HG03066 (cell line): ENCODE measurements around the gene EXTL1.

Experiments
- ATAC-seq: cut with Tn5 transposase; IDR thresholded peaks from one replicate; pipeline ENCODE4 v1.9.1; 2021; ENCODE audit warnings: low read depth; ENCODE audit not compliant: unreplicated experiment

EXTL1 gene

GRCh38 chr1:26037904-26038303 is 16.3 kb downstream of the EXTL1 start:
- ATAC-seq, result no peak

GRCh38 chr1:26038477-26038876 is 16.9 kb downstream of the EXTL1 start:
- no peak for ATAC-seq

- no peak for ATAC-seq
Observed at GRCh38 chr1:26038904-26039303, 17.3 kb downstream of the EXTL1 start.

DNA sequence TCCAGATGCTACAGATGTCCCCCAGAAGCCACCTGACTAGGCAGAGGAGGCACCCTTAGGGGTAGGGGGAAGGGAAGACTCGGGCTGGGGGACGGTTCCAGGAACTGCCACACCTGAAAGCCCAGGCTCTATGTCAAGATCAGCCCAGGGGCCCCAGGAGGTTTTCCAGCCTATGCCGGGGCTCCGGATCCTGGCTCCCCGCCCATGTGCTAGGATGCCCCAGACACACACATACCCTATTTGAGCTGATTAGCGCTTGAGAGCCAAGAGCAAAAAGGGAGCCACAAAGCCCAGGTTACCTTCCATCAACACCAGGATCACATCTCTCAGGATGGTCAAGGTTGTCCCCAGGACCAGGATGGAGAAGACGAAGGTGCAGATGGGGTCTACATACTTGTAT is 19.8 kb downstream of the EXTL1 start:
- ATAC-seq, result no peak

DNA sequence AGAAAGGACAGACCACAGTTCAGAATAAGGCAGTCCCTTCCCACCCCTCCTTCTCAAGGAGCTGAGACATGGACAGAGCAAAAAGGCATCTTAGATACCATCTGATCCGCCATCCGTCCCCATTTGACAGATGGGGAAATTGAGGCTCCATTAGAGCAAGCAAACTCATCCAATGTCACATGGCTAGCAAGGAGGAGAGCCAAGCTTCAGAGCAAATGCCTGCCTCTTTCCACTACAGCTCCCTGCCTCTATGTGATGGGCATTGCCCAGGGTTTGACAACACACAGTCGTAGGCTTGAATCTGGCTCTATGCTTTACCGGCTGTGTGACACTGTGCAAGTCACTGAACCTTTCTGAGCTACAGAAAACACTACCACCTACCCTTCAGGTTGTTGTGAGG is 20.4 kb downstream of the EXTL1 start:
- ATAC-seq, result no peak

GRCh38 chr1:26043765-26044164 is 22.2 kb downstream of the EXTL1 start:
- no peak for ATAC-seq

DNA sequence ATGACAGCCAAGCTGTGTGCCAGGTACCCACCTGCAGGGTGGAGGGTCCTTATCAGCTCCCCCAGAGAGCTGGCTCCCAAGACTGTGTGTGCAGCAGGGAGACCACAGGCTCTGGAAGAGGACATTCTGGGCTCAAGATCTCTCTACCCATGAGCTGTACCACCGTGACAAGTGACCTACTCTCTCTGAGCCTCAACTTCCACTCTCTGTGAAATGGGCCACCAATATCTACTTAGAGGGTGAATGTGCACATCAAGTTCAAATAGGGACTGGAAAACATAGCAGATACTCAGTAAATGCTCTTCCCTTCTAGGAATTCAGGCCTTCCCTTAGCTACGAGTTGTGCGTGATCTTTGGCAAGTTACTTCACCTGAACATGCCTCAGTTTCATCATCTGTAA is 22.8 kb downstream of the EXTL1 start:
- no peak for ATAC-seq

- no peak for ATAC-seq
Observed at GRCh38 chr1:26044971-26045721, 23.6 kb downstream of the EXTL1 start.

DNA sequence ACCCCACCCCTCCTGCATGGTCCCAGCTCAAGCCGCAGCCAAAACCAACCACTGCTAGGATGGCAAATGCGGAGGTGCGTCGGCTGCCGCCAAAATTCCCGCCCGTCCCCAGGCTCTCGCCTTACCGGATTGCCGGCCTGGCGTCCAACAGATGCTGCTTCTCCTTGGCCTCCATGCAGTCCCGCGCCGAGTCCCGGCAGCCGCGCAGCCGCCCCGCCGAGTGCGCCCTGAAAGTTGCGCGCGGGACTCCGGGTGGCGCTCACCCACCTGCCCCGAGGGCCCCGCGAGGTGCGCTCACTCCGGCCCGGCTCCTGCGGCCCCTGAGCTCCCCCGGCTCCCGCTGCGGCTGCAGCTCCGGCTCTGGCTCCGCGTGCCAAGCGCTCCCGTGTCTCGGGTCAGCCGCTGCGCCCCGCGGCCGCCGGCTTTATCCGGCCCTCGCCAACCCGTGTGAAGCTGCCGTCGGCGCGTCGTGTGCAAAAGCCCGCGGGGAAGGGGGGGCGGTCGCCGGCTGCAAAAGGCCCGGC is 24.2 kb downstream of the EXTL1 start, which contains the start of gene SLC30A2:
Gene SLC30A2, minus strand, starts transcription at position 397 of the 524 bp plus-strand sequence. Its CDS starts 222 bp downstream, at position 175.
- no peak for ATAC-seq

DNA sequence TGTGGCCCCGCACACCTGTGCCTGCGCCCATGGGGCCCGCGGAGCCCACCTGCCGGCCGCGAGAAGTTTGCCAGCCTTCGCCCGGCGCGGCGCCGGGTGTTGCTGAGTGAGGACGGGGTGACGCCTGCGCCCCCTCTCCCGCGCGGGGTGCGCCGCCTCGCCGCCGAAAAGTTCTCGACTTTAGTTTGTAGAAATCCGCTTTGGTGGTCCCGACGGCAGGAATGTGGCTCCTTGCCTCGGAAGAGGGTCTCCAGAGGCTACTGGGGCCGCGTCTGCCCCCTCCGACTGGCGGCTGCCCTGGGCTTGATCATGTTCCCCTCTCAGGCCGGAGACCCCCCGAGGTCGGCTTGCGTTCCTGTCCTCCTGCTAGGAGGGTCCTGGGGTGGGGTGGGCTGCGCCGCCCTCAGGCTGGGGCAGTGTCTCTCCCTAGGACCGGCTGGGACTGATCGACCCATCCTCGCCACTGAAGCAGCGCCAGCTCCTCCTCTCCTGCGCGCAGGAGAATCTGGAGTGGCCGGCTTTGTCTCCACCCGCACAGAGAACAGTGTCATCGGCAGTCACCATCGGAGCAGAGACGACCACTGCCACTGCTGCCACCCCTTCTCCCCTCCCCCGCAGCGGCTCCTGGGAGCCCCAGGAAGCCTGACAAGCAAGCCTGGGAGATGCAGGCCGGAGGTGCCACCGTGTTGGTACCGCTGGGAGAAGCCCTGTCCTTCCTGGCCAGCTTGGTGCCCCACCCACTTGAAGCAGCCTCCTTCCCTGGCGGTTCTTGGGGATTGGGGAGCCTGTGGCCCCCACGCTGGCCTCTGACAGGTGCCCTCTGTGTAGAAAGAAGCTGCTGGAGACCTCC is 24.9 kb downstream of the EXTL1 start:
- no peak for ATAC-seq

DNA sequence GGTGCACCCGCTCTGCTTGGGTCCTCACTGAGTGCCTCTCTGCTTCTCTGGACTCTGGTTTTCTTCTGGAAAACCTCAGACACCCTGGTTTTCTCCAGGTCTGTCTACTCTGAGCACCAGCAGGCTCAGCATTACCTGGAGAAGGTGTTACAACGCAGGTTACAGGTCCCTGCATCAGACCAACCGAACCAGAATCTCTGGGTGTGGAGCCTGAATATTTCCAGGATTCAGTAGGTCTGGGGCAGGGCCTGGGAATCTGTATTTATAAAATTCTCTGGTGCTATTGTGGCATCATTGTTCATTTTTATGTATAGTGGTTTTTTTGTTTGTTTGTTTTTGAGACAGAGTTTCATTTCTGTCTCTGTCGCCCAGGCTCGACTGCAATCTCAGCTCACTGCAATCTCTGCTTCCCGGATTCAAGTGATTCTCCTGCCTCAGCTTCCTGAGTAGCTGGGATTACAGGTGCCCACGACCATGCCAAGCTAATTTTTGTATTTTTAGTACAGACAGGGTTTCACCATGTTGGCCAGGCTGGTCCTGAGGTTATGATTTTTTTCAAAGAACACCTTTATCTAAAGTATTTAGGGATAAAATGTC is 25.8 kb downstream of the EXTL1 start:
- no peak for ATAC-seq

DNA sequence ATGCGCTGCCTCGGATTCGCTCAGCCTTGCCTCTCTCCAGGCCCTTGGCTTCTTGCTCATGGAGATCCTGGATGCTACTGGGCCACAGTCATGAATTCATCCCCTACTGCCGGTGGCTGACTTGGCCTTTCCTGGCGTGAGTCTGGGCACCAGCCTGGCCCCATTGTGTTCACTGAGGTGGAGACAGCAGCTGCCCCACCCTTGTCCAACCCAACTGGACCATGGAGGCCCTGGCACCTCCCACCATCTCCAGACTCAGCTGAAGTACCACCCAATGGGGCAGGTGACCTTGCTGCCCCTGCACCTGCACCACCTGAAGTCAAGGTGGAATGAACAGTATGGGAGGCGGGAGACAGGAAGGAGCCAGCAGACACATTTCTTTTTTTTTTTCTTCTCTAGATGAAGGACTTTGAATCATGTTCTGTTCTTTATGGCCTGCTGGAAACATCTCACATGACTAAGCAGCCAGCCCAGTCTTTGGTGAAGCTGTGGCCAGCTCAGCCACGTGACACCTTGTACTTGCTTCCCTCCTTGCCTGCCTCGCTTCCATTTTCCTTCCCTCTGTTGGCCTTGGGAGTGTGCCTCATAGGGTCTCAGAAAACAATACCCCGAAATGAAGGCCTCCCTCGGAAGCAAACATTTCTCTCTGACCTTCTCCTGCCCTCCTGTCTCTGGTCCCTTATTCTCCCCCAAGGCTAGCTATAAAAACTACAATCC is 28.1 kb downstream of the EXTL1 start:
- ATAC-seq, result no peak

DNA sequence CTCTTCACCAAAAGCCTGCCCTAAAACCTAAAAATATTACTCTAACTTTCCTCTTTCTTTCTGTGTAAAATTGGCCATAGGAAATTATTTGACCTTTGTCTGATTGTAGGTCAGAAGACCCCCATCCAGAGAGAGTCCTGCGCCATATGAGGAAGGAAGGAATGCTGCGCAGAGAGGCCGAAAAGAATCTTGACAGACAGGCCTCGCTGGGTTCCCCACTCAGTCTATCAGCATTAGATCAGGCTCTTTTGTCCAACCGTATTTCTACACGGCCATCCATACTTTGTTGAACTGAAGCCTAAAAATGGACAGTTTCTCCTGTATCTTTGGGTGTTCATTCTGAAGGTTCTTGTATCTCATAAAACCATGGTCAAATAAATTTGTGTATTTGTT is 28.7 kb downstream of the EXTL1 start:
- no peak for ATAC-seq

DNA sequence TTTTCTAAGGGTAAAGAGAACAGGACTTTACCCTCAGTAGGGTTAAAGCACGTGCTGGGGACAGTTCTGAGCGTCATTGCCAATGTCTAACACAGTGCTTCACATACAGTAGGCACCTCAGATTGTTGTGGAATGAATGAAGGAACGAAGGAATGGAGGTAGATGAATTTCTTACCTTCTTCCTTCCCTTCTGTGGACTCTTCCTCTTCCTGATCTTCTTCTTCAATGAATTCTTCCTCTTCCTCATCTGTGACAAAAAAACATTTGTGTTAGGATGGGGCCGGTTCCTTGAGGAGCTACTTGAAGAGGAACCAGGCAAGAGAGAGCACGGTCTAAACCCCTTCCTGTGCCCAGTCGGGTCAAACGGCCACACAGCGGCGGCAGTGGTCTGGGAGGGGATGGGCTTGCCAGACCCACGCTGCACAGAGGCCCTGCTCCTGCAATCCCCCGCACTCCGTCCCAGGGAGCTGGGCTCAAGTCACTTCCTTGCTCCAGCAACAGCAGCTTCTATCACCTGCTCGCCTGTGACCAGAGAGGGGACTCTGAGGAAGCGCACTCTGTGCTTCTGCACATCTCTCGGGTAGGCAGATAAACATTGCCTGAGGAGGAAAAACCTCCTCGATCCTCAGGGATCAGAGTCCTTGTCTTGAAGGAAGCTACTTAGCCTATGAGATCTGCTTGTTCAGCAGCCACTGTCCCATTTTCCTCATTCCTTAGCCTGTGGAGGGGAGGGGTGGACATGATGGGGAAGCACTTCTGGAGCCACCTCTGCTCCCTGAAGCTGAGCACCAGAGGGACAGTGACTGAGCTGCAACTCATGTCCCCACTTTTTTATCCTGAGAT is 32.4 kb downstream of the EXTL1 start:
- ATAC-seq, result no peak

DNA sequence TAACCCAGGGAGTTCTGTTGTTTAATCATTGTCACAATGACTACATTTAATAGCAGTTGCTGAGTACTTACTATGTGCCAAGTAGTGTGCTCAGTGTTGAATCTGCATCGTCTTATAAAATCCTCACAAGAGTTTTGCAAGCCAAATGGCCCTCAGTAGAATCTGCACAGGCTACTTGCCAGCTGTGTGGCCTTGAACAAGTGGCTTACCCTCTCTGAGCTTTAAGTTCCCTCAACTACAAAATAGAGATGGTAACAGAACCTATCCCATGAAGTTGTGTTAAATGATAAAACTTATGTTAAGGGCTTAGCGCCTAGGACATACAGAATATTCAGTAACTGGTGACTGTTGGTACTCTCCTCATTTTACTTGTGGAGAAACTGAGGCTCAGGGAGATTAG is 33.5 kb downstream of the EXTL1 start:
- no peak for ATAC-seq

GRCh38 chr1:26057189-26057588 is 35.6 kb downstream of the EXTL1 start:
- ATAC-seq, result no peak

DNA sequence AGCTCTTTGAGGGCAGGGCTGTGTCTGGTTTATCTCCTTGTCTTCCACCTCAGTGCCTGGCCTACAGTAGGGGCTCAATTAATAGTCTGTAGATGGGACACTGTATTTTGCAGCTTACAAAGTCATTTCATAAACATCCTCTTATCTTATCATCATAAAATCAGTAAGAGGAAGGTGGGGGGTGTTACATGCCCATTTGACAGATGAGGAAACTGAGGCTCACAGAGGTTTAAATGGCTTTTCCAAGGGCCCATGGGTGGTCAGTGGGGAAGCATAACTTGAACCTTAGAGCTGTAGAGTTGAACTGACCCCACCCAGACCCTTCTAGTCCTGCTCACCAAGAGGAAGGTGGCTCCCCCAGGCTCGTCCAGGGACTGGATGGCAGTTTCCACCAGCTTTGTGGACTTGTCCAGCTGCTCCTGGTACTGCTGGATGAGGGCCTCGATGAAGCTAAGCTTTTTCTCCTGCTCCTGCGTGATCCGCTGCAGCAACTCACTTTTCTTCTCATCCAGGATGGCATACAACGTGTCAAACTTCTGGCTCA is 36.5 kb downstream of the EXTL1 start:
- ATAC-seq, result no peak

GRCh38 chr1:26059906-26060305 is 38.3 kb downstream of the EXTL1 start:
- no peak for ATAC-seq

- no peak for ATAC-seq
Observed at GRCh38 chr1:26060832-26061574, 39.4 kb downstream of the EXTL1 start.
